ENCODE results near the gene TBC1D21. TPM values are rescaled to one million over a fixed set of nuclear protein-coding genes. Genes with fewer than 3 reads are reported as not detected.

Gene TBC1D21
- total RNA-seq, 4 donors from 2014 or later = not detected

DNA sequence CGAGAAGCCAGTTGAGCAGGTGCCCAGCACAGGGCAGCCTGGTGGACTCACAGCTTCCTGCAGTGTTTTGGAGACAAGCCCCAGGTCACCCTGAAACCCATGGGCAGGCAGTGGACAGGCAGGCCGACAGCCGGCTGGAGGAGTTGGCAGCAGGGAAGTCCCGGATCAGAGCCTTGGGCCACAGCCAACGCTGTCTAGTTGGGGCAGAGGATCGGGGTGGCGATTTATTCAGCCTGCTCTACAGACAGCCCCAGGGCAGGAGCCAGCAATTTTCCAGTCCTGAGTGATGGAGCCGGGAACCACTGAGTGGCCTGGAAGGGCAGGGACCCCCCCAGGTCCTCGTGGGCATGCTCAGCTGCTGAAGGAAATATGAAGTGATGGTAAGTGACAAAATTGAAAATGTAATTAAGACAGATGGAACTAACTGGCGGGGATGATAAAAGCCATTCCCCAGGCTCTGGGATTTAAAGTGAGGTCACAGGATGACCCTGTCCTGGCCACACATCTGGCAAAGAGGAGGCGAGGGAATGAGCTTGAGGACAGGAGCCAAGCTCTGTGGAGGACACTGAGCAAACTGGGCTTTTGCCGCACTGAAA is 34.4 kb upstream of the TBC1D21 start:
- TF ChIP-seq, protein P1, sequence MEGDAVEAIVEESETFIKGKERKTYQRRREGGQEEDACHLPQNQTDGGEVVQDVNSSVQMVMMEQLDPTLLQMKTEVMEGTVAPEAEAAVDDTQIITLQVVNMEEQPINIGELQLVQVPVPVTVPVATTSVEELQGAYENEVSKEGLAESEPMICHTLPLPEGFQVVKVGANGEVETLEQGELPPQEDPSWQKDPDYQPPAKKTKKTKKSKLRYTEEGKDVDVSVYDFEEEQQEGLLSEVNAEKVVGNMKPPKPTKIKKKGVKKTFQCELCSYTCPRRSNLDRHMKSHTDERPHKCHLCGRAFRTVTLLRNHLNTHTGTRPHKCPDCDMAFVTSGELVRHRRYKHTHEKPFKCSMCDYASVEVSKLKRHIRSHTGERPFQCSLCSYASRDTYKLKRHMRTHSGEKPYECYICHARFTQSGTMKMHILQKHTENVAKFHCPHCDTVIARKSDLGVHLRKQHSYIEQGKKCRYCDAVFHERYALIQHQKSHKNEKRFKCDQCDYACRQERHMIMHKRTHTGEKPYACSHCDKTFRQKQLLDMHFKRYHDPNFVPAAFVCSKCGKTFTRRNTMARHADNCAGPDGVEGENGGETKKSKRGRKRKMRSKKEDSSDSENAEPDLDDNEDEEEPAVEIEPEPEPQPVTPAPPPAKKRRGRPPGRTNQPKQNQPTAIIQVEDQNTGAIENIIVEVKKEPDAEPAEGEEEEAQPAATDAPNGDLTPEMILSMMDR (IDR thresholded peaks at IDR 0.05) = peak in 1 of 4 experiments; percentile 34
- TF ChIP-seq POLR2A (IDR thresholded peaks at IDR 0.05) = no peak
- no peak for TF ChIP-seq EP300 (IDR thresholded peaks at IDR 0.05)
- TF ChIP-seq POLR2AphosphoS5 (IDR thresholded peaks at IDR 0.05) = no peak
- H3K27ac ChIP-seq = no peak overlapping the region
- peaks cover 30% of the 10 kb centered on the region for H3K27me3 ChIP-seq
- peak; percentile 71 for ATAC-seq
- peaks cover 0 to 14% (median 7%) of the 10 kb centered on the region in 3 donors for H3K4me1 ChIP-seq
- WGBS, 2 donors (ENCODE audit: low coverage in 1 of 2) = 30 to 38% methylated on average over 3 to 7 of the region's 12 CpGs
- H3K9me3 ChIP-seq = no peaks in the 10 kb centered on the region
- H3K36me3 ChIP-seq = no peaks in the 10 kb centered on the region
- no peak overlapping the region for H3K4me3 ChIP-seq

DNA sequence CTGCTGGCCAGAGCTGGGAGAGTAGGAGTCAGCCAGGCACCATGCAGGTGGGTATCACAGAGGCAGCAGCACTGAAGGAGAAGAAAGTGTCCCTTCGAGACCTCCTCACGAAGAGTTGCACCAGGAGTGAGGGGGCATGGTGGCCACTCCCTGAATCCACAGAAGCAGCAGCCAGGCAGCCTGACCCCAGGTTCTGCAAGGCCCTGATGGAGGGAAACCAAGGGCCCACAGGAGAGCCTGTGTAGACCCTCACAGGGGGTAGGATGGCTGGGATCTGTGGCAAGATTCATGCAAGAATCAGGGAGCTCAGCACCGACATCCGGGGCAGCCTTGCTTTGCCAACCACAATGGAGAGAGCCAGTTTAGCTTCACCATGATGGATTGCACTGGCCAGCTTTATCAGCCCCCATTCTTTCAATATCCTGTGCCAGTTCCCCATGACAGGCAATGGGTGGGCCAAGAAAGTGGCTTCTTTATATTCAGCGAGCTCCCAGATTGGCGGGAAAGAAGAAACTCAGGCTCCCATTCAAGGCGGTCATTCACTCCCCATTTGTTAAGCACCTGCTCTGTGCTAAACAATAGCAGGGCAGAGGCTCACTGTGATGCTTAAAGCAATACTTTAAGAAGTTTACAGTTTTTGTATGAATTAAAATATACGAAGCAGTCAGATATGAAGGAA is 33.5 kb upstream of the TBC1D21 start:
- WGBS, 2 donors (ENCODE audit: low coverage in 1 of 2) = 71 to 94% methylated on average over 2 to 6 of the region's 8 CpGs
- no peaks in the 10 kb centered on the region for H3K36me3 ChIP-seq
- no peak for ATAC-seq
- TF ChIP-seq POLR2AphosphoS5 (IDR thresholded peaks at IDR 0.05) (no peak), EP300 (IDR thresholded peaks at IDR 0.05) (no peak), POLR2A (IDR thresholded peaks at IDR 0.05) (no peak)
- TF ChIP-seq, protein P1 (IDR thresholded peaks at IDR 0.05) = no peak
- no peak overlapping the region for H3K4me3 ChIP-seq
- H3K27me3 ChIP-seq = peaks cover 25% of the 10 kb centered on the region
- no peak overlapping the region for H3K27ac ChIP-seq
- H3K9me3 ChIP-seq = no peaks in the 10 kb centered on the region
- peaks cover 0 to 14% (median 7%) of the 10 kb centered on the region in 3 donors for H3K4me1 ChIP-seq

DNA sequence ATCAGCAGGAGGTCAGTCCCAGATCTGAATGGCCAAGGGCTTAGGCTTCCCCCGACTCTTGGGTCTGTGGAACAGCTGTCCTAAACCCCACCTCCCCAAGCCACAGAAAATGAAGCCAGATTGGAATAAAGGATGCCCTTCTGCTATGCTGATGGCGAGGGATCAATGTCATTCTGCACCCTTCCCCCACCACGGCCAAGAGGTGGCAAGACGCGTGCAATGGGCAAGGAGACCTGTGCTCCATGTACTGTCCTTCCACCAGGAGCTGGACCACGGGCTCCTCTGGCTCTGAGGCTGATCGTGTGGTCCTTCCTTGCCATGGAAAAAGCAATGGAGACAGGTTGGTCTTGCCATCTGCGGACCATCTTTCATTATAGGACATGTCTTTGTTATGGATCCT is 32.6 kb upstream of the TBC1D21 start:
- Histone ChIP-seq H3K36me3 (no peaks in the 10 kb centered on the region), H3K27ac (no peak overlapping the region), H3K4me3 (no peak overlapping the region), H3K9me3 (no peaks in the 10 kb centered on the region), H3K27me3 (peaks cover 17% of the 10 kb centered on the region), H3K4me1 (peaks cover 0 to 14% (median 7%) of the 10 kb centered on the region in 3 donors)
- 72% methylated on average over 2 of the region's 8 CpGs; no CpG with 5 or more reads in 1 of the 2 donors for WGBS, 2 donors (ENCODE audit: low coverage in 1 of 2)
- ATAC-seq = no peak
- TF ChIP-seq EP300 (IDR thresholded peaks at IDR 0.05) (no peak), POLR2AphosphoS5 (IDR thresholded peaks at IDR 0.05) (no peak), POLR2A (IDR thresholded peaks at IDR 0.05) (no peak)
- TF ChIP-seq, protein P1 (IDR thresholded peaks at IDR 0.05) = no peak

DNA sequence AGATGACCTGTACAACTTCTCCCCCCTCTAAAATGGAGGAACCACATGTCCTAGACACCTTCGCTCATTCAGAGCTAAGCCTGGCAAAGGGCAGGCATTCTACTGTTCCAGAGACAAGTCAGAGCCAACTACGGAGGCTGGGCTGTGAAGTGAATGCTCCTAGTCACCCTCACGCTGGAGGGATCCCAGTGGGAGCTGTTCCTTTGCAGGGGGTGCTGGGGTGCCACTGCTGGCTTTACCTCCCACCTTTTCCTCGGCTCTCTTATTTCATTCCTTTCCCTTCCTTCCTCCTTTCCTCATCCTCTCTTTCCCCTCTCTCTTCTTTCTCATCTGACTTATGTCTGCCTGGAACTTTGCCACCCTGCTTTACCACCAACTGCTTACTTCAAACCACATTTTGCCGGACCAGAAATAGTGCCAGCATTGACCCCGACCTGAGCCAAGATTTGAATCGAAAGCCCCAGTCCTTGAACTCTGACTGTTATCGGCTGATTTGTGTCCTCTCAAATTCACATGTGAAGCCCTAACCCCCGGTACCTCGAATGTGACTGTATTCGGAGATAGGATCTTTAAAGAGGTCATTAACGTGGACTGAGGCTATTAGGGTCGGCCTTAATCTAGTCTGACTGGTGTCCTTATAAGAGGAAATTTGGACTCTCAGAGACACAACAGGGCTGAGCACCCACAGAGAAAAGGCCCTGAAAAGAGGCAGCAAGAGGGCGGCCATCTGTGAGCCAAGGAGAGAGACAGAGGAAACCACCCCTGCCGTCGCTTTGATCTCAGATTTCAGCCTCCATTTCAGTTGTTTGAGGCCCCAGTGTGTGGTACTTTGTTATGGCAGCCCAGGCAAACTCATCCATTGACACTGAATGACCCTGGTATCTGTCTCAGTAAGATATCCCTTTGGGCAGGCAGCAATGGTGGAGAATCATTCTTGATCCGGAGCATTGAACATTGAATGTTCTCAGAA is 31.3 kb upstream of the TBC1D21 start:
- Histone ChIP-seq H3K36me3 (no peaks in the 10 kb centered on the region), H3K9me3 (no peaks in the 10 kb centered on the region), H3K27ac (no peak overlapping the region), H3K27me3 (peaks cover 16% of the 10 kb centered on the region), H3K4me3 (no peak overlapping the region), H3K4me1 (peaks cover 0 to 14% (median 7%) of the 10 kb centered on the region in 3 donors)
- ATAC-seq = no peak
- TF ChIP-seq POLR2A (IDR thresholded peaks at IDR 0.05) (no peak), EP300 (IDR thresholded peaks at IDR 0.05) (no peak), POLR2AphosphoS5 (IDR thresholded peaks at IDR 0.05) (no peak)
- TF ChIP-seq, protein P1 (IDR thresholded peaks at IDR 0.05) = no peak
- WGBS, 2 donors (ENCODE audit: low coverage in 1 of 2) = 52 to 54% methylated on average over 10 to 11 of the region's 17 CpGs

Data from gastroesophageal sphincter (tissue), 4 donors.